Left ventricle myocardium inferior (tissue), 1 donor: ENCODE measurements around the gene L1CAM. TPM values are rescaled to one million over a fixed set of nuclear protein-coding genes. Genes with fewer than 3 reads are reported as not detected.
A peak's percentile ranks its signal among the peaks of the same experiment; 100 is the strongest.

ENCODE experiments used
- DNase-seq: peaks from one replicate; pipeline ENCODE4 v3.0.0-alpha.2; 2020
- H3K27ac ChIP-seq: fragments of 200-600 bp; replicated peaks from 2 replicates; pipeline ENCODE4 v1.8.0; 2021
- H3K27me3 ChIP-seq: fragments of 200-600 bp; 2 replicates; pipeline ENCODE4 v1.8.0; 2021; ENCODE audit warnings: low read depth
- H3K36me3 ChIP-seq: fragments of 200-600 bp; 2 replicates; pipeline ENCODE4 v1.8.0; 2021
- H3K4me1 ChIP-seq: fragments of 200-600 bp; 2 replicates; pipeline ENCODE4 v1.8.0; 2021
- H3K4me3 ChIP-seq: fragments of 200-600 bp; 2 replicates; pipeline ENCODE4 v1.8.0; 2021; ENCODE audit warnings: mild to moderate bottlenecking, moderate library complexity
- H3K9me3 ChIP-seq: fragments of 200-600 bp; replicated peaks from 2 replicates; pipeline ENCODE4 v1.8.0; 2021
- intact Hi-C: fragments of 100-400 bp; cut with micrococcal nuclease; formaldehyde crosslinking; loops from one replicate; pipeline ENCODE4 v1.11.0; 2022
- total RNA-seq: library from RNA; stranded (reverse); fragmentation: NEBNext Ultra II Directional; extraction: Animal tissue kit (Norgen Biotek cat#: 25700); gene quantifications from one replicate; pipeline ENCODE4 v1.2.1, GENCODE V29; 2021
- TF ChIP-seq, protein P1 (sequence below): fragments of 200-600 bp; IDR thresholded peaks from 2 replicates; pipeline ENCODE4 v1.8.0; 2021; ENCODE audit warnings: antibody characterized with exemption, mild to moderate bottlenecking, borderline replicate concordance
- donor health status: DM: no; HTN: yes; CAD: no; lungs with severe emphysema.

Gene L1CAM
- total RNA-seq, 1 donor from 2014 or later = 4.0 TPM

- TF ChIP-seq, protein P1, sequence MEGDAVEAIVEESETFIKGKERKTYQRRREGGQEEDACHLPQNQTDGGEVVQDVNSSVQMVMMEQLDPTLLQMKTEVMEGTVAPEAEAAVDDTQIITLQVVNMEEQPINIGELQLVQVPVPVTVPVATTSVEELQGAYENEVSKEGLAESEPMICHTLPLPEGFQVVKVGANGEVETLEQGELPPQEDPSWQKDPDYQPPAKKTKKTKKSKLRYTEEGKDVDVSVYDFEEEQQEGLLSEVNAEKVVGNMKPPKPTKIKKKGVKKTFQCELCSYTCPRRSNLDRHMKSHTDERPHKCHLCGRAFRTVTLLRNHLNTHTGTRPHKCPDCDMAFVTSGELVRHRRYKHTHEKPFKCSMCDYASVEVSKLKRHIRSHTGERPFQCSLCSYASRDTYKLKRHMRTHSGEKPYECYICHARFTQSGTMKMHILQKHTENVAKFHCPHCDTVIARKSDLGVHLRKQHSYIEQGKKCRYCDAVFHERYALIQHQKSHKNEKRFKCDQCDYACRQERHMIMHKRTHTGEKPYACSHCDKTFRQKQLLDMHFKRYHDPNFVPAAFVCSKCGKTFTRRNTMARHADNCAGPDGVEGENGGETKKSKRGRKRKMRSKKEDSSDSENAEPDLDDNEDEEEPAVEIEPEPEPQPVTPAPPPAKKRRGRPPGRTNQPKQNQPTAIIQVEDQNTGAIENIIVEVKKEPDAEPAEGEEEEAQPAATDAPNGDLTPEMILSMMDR = no peak
- Histone ChIP-seq H3K4me3 (no peak overlapping the region), H3K27me3 (peaks cover 17% of the 10 kb centered on the region), H3K27ac (no peak overlapping the region), H3K4me1 (peaks cover 9% of the 10 kb centered on the region), H3K36me3 (no peaks in the 10 kb centered on the region), H3K9me3 (no peaks in the 10 kb centered on the region)
- DNase-seq = no peak
- intact Hi-C loops = no loop called here
Observed at GRCh38 chrX:153831429-153832150, 54.4 kb downstream of the L1CAM start.

GRCh38 chrX:153830640-153831428 lies 55.1 kb downstream of the L1CAM start:
- H3K4me1 ChIP-seq = peaks cover 9% of the 10 kb centered on the region
- TF ChIP-seq, protein P1 = no peak
- peaks cover 17% of the 10 kb centered on the region for H3K27me3 ChIP-seq
- intact Hi-C loops = no loop called here
- H3K4me3 ChIP-seq = peak overlapping the region; percentile 65
- no peaks in the 10 kb centered on the region for H3K36me3 ChIP-seq
- H3K9me3 ChIP-seq = no peaks in the 10 kb centered on the region
- no peak overlapping the region for H3K27ac ChIP-seq
- no peak for DNase-seq

DNA sequence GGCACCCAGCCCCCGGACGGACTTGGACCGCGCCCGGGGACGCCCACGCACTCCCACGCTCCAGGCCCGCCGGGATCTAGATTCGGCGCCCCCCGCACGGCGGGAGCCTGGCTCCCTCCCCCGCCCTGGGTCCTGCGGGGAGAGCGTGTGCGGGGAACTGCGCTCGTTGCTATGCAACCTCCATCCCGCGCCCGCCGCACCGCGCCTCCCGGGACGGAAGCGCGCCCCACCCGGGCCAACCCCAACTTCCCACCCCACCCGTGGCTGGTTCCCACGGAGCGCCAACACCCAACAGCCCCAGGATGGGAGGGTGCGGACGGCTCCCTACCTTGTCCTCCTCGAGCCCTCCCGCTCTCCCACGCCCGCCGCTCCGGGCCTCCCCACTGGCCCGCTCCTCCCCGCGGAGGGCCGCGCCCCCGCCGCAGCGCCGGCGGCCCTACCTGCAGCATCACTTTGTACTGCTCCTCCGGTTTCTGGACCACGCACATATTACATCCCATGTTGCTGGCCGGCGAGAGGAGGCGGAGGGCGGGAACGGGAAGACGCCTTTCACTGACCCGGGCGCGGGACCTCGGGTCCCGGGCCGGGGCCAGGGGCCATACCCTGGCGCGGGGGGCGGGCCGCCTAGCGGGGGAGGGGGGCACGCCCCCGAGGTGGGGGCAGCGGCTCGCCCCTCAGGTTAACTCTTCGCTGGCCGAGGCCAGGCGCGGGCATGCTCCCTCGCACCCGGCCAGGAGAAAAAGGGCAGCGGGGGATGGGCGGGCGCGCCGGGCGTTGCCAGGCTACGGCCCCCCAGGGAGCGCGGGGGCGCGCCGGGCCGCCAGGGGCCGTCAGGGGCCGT lies 56.0 kb downstream of the L1CAM start, which contains the start of gene PDZD4:
Gene PDZD4 (minus strand): TSS at position 746 of the 841 bp plus-strand sequence. CDS start 246 bp downstream, at position 500.
- H3K27ac ChIP-seq = peak within 1 kb of the TSS; percentile 27
- TF ChIP-seq, protein P1 = no peak

GRCh38 chrX:153829549-153829798 lies 56.5 kb downstream of the L1CAM start:
- no peak for DNase-seq
- H3K27me3 ChIP-seq = peaks cover 17% of the 10 kb centered on the region
- no peaks in the 10 kb centered on the region for H3K9me3 ChIP-seq
- no peaks in the 10 kb centered on the region for H3K36me3 ChIP-seq
- intact Hi-C loops = no loop called here
- H3K4me1 ChIP-seq = peaks cover 9% of the 10 kb centered on the region
- peak overlapping the region; percentile 65 for H3K4me3 ChIP-seq
- TF ChIP-seq, protein P1 = no peak
- peak overlapping the region; percentile 27 for H3K27ac ChIP-seq

More for the DNA sequence above, 56.0 kb downstream of the L1CAM start, which contains the start of gene PDZD4:
- DNase-seq = no peak
- Histone ChIP-seq H3K9me3 (no peaks in the 10 kb centered on the region), H3K27me3 (peaks cover 17% of the 10 kb centered on the region), H3K4me1 (peaks cover 9% of the 10 kb centered on the region), H3K4me3 (peak within 1 kb of the TSS; percentile 65), H3K36me3 (no peaks in the 10 kb centered on the region)
- intact Hi-C loops = no loop called here
